OCI-LY1 (cell line): ENCODE measurements around the gene MYO15A.

Experiments used
- H2AFZ ChIP-seq: fragments of 200-600 bp; sonication (generic), shearing (Covaris generic); 2 replicates; pipeline ENCODE4 v1.6.0; 2014; ENCODE audit warnings: antibody characterized with exemption, mild to moderate bottlenecking, low read length
- H3F3A ChIP-seq: fragments of 200-600 bp; sonication (generic), shearing (Covaris generic); 2 replicates; pipeline ENCODE4 v1.6.0; 2014; ENCODE audit warnings: mild to moderate bottlenecking, antibody characterized with exemption, low read length, moderate library complexity; ENCODE audit not compliant: insufficient read depth
- H3K27ac ChIP-seq: fragments of 200-600 bp; sonication (generic); 2 replicates; pipeline ENCODE4 v1.5.1; 2014; ENCODE audit warnings: low read length, mixed run types, mild to moderate bottlenecking, low read depth; ENCODE audit not compliant: poor library complexity, severe bottlenecking
- H3K27me3 ChIP-seq: fragments of 200-600 bp; sonication (generic); 2 replicates; pipeline ENCODE4 v1.6.0; 2014; ENCODE audit warnings: antibody characterized with exemption, mild to moderate bottlenecking, low read length, moderate library complexity; ENCODE audit not compliant: insufficient read depth
- H3K36me3 ChIP-seq: fragments of 200-600 bp; sonication (generic); 2 replicates; pipeline ENCODE4 v1.6.1; 2014; ENCODE audit warnings: mild to moderate bottlenecking, antibody characterized with exemption, low read length, moderate library complexity, mixed read lengths; ENCODE audit not compliant: insufficient read depth
- H3K4me1 ChIP-seq: fragments of 200-600 bp; sonication (generic); 2 replicates; pipeline ENCODE4 v1.5.1; 2014; ENCODE audit warnings: mild to moderate bottlenecking, low read length, moderate library complexity; ENCODE audit not compliant: insufficient read depth, severe bottlenecking
- H3K4me2 ChIP-seq: fragments of 200-600 bp; sonication (generic), shearing (Covaris generic); 2 replicates; pipeline ENCODE4 v1.6.1; 2014; ENCODE audit warnings: low read length
- H3K4me3 ChIP-seq: fragments of 200-600 bp; sonication (generic); 2 replicates; pipeline ENCODE4 v1.5.1; 2014; ENCODE audit warnings: low read length, low read depth, mild to moderate bottlenecking, mixed read lengths; ENCODE audit not compliant: poor library complexity, severe bottlenecking
- H3K79me2 ChIP-seq: fragments of 200-600 bp; shearing (Covaris generic); 2 replicates; pipeline ENCODE4 v1.6.1; 2016; ENCODE audit warnings: mixed run types, low read length, mixed read lengths; ENCODE audit not compliant: insufficient read depth
- H3K9ac ChIP-seq: fragments of 200-600 bp; sonication (generic), shearing (Covaris generic); 2 replicates; pipeline ENCODE4 v1.6.1; 2014; ENCODE audit warnings: mild to moderate bottlenecking, low read length, mixed read lengths
- H3K9me2 ChIP-seq: fragments of 200-600 bp; sonication (generic), shearing (Covaris generic); 2 replicates; pipeline ENCODE4 v1.6.1; 2014; ENCODE audit warnings: low read depth, mild to moderate bottlenecking, low read length, mixed read lengths
- H3K9me3 ChIP-seq: fragments of 200-600 bp; shearing (Covaris generic); 2 replicates; pipeline ENCODE4 v1.6.1; 2014; ENCODE audit warnings: low read length, mixed read lengths
- H4K20me1 ChIP-seq: fragments of 200-600 bp; sonication (generic), shearing (Covaris generic); 2 replicates; pipeline ENCODE4 v1.6.0; 2016; ENCODE audit warnings: mild to moderate bottlenecking, low read length; ENCODE audit not compliant: insufficient read depth
- EZH2 ChIP-seq: fragments of 200-600 bp; sonication (generic), shearing (Covaris generic); IDR thresholded peaks from 2 replicates; pipeline ENCODE4 v1.8.0; 2017; ENCODE audit warnings: borderline replicate concordance, mixed run types, mild to moderate bottlenecking, antibody characterized with exemption, low read length, moderate library complexity, mixed read lengths
- TF ChIP-seq, protein P1 (sequence below): fragments of 200-600 bp; sonication (generic), shearing (Covaris generic); IDR thresholded peaks from 2 replicates; pipeline ENCODE4 v1.5.1; 2017; ENCODE audit warnings: mild to moderate bottlenecking, antibody characterized with exemption, low read length, moderate library complexity, mixed read lengths

Gene MYO15A

DNA sequence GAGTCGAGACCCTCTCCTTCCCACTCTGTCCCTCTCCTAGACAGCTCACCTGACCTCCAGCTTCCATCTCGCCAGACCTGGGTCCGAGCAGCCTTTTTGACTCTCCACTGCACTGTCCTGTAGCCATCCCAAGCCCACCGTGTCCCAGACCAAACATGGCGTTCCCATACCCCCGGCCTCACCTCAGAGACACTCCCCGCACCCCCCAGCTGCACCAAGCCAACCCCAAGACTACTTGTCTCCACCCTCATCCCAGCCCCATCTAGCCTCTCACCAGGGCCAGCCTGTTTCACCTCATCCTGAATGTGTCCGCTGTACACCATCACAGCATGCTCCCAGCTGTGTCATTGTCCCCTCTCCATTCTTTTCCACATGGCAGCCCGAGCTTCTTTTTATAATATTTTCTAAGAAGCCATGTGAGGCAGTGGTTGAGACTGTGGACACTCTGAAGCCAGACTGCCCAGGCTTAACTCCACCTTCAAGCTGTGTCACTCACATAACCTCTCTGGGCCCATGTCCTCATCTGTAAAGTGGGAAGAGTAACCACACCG is 1.5 kb downstream of the MYO15A start:
- H3K9ac ChIP-seq, result no peak overlapping the region
- no peaks in the 10 kb centered on the region for H3K4me1 ChIP-seq
- H3K4me2 ChIP-seq, result no peak overlapping the region
- 0 out of 2 replicates have a peak, but pooled peaks cover 3% of the 10 kb centered on the region for H3K27me3 ChIP-seq
- H4K20me1 ChIP-seq, result no peaks in the 10 kb centered on the region
- H3K9me3 ChIP-seq, result no peaks in the 10 kb centered on the region
- no peaks in the 10 kb centered on the region for H3F3A ChIP-seq
- H3K27ac ChIP-seq, result no peak overlapping the region
- no peak overlapping the region for H2AFZ ChIP-seq
- H3K36me3 ChIP-seq, result peaks cover 23% of the 10 kb centered on the region
- no peaks in the 10 kb centered on the region for H3K79me2 ChIP-seq
- TF ChIP-seq, protein P1, sequence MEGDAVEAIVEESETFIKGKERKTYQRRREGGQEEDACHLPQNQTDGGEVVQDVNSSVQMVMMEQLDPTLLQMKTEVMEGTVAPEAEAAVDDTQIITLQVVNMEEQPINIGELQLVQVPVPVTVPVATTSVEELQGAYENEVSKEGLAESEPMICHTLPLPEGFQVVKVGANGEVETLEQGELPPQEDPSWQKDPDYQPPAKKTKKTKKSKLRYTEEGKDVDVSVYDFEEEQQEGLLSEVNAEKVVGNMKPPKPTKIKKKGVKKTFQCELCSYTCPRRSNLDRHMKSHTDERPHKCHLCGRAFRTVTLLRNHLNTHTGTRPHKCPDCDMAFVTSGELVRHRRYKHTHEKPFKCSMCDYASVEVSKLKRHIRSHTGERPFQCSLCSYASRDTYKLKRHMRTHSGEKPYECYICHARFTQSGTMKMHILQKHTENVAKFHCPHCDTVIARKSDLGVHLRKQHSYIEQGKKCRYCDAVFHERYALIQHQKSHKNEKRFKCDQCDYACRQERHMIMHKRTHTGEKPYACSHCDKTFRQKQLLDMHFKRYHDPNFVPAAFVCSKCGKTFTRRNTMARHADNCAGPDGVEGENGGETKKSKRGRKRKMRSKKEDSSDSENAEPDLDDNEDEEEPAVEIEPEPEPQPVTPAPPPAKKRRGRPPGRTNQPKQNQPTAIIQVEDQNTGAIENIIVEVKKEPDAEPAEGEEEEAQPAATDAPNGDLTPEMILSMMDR, result no peak
- TF ChIP-seq EZH2, result no peak
- no peaks in the 10 kb centered on the region for H3K9me2 ChIP-seq
- no peak overlapping the region for H3K4me3 ChIP-seq

DNA sequence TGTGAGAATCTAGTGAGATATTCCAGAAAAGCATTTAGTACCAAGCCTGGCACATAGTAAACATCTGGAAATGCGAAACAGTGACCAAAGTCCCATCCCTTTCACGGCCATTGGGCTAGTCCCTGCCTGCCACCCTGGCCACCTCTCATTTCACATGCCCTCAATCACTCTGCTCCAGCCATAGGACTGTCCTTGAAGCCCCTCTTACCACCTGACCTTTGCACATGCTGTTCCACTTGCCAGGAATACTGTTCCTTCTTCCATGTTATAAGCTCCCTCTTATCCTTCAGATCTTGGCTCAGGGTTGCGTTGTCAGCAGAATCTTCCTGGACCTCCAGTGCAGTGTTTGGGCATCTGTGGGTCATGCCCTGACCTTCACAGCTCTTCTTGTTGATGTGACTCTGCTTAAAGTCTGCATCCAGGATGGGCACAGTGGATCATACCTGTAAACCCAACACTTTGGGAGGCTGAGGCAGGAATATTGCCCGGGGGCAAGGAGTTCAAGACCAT is 2.1 kb downstream of the MYO15A start:
- H3K36me3 ChIP-seq, result peaks cover 17% of the 10 kb centered on the region
- no peaks in the 10 kb centered on the region for H3K9me3 ChIP-seq
- TF ChIP-seq, protein P1, result no peak
- TF ChIP-seq EZH2, result no peak

DNA sequence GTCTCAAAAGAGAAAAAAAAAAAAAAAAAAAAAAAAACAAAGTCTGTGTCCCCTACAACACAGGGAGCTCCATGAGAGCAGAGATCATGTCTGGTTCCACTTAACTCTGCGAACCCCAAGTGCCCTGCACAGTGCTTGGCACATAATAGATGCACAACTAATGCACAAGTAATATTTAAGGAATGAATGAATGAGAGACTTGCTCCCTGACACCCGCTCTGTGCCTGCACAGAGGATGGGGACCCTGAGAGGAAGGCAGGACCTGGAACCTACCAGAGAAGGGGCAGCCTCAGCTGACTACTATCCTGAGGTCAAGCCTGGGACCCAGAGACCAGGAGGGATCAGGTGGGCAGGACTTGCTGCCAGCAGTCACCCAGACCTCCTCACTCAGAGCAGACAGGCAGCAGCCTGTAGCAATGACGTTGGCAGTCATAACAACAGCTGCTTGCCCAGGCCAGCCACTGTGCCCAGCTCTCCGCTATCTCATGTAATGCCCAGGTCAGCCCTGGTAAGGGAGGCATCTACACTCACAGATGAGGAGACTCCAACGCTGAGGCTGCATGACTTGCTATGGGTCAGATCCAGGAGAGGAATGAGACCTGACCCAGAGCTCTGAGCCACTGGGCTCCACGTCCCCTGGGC is 2.9 kb downstream of the MYO15A start:
- Histone ChIP-seq H3K4me2 (no peak overlapping the region), H3K4me3 (no peak overlapping the region), H3K9me2 (no peaks in the 10 kb centered on the region), H3K9ac (no peak overlapping the region), H3K27me3 (0 out of 2 replicates have a peak, but pooled peaks cover 3% of the 10 kb centered on the region), H3K79me2 (no peaks in the 10 kb centered on the region), H2AFZ (no peak overlapping the region), H3K4me1 (no peaks in the 10 kb centered on the region), H3K9me3 (no peaks in the 10 kb centered on the region), H3F3A (no peaks in the 10 kb centered on the region), H3K36me3 (peaks cover 9% of the 10 kb centered on the region), H4K20me1 (no peaks in the 10 kb centered on the region), H3K27ac (no peak overlapping the region)
- TF ChIP-seq, protein P1, result no peak
- no peak for TF ChIP-seq EZH2

More for the DNA sequence above, 2.1 kb downstream of the MYO15A start:
- Histone ChIP-seq H3K27ac (no peak overlapping the region), H3K27me3 (0 out of 2 replicates have a peak, but pooled peaks cover 3% of the 10 kb centered on the region), H3K79me2 (no peaks in the 10 kb centered on the region), H2AFZ (no peak overlapping the region), H4K20me1 (no peaks in the 10 kb centered on the region), H3K9me2 (no peaks in the 10 kb centered on the region), H3K4me2 (no peak overlapping the region), H3K4me3 (no peak overlapping the region), H3K9ac (no peak overlapping the region), H3F3A (no peaks in the 10 kb centered on the region), H3K4me1 (no peaks in the 10 kb centered on the region)
